Mesodermal cell (in vitro differentiated cells): ENCODE results near the gene SORCS2.
"Not testable (repeated sequence)": the region's sequence is repeated elsewhere in the genome, so short reads cannot be mapped to it uniquely, and the experiment has no call there.

Experiments
- H3K27ac ChIP-seq: 2 replicates; pipeline ENCODE4 v1.7.0; 2013; ENCODE audit warnings: mild to moderate bottlenecking, low read depth, low read length, moderate library complexity; ENCODE audit not compliant: severe bottlenecking
- H3K36me3 ChIP-seq: 2 replicates; pipeline ENCODE4 v1.7.1; 2013; ENCODE audit warnings: mild to moderate bottlenecking, low read length, moderate library complexity; ENCODE audit not compliant: control insufficient read depth, insufficient read depth
- H3K4me1 ChIP-seq: one replicate; pipeline ENCODE4 v1.7.1; 2013; ENCODE audit warnings: mild to moderate bottlenecking, low read length; ENCODE audit not compliant: insufficient read depth, control insufficient read depth, poor library complexity, severe bottlenecking
- H3K4me3 ChIP-seq: 2 replicates; pipeline ENCODE4 v1.7.0; 2013; ENCODE audit warnings: low read length, control low read depth, mild to moderate bottlenecking; ENCODE audit not compliant: insufficient read depth, poor library complexity, severe bottlenecking; ENCODE audit errors: extremely low read depth
- H3K9me3 ChIP-seq: 2 replicates; pipeline ENCODE4 v1.7.1; 2013; ENCODE audit warnings: mild to moderate bottlenecking, low read length, moderate library complexity; ENCODE audit not compliant: control insufficient read depth
- WGBS, 2 experiments: methylation state at CpG; one replicate each; pipeline ENCODE4 v1.1.5; 2013; ENCODE audit warnings: missing lambda C conversion rate in 2 of 2; ENCODE audit not compliant: insufficient coverage in 2 of 2; 5-methylcytosine and 5-hydroxymethylcytosine counted together

The SORCS2 gene

DNA sequence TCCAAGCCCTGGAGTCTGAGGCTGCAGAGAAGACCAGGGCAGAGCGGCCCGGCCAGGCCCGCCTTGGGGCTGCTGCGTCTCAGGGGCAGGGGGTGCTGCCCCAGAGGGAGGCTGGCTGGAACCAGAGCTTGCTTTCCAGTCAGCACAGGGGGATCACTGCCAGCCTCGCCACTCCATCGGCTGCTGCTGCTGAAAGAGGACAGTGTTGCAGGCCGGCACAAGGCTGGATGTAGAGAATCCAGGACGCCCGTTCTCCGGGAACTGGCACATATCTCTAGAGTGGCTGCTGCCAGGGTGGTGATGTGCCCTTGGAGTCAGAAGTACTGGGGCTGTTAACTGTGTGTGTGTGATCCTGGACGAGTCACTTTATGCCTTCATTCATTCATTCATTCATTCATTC is 31.9 kb upstream of the SORCS2 start:
- Histone ChIP-seq H3K36me3 (no peaks in the 10 kb centered on the region), H3K4me1 (peaks cover 9% of the 10 kb centered on the region), H3K27ac (no peak overlapping the region), H3K4me3 (no peak overlapping the region), H3K9me3 (no peaks in the 10 kb centered on the region)
- 93 to 97% methylated on average over 6 to 10 of the region's 11 CpGs for WGBS, 2 experiments

DNA sequence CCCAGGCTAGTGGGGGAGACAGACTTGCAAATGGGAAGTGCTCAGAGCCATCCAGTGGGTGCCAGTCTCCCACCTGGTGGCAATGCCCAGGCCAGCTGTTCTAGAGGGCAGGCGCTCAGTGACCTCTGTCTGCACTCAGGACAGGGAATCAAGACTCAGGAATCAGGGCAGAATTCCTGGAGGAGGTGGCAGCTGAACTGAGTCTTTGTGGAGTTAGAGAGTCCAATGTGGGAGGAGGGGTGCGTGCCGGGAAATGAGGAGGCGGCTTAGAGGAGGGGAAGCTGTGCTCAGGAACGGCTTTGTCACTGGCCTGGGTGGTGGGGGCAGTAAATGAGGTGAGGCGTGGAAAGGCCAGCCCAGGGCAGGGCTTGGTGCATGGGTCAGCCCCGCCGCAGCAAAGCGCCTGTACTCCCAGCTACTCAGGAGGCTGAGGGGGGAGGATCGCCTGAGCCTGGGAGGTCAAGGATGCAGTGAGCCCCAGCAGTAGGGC is 31.3 kb upstream of the SORCS2 start:
- no peaks in the 10 kb centered on the region for H3K9me3 ChIP-seq
- WGBS, 2 experiments = 88 to 92% methylated on average over 9 to 10 of the region's 10 CpGs
- H3K4me3 ChIP-seq = no peak overlapping the region
- H3K36me3 ChIP-seq = no peaks in the 10 kb centered on the region
- no peak overlapping the region for H3K27ac ChIP-seq
- peaks cover 7% of the 10 kb centered on the region for H3K4me1 ChIP-seq

DNA sequence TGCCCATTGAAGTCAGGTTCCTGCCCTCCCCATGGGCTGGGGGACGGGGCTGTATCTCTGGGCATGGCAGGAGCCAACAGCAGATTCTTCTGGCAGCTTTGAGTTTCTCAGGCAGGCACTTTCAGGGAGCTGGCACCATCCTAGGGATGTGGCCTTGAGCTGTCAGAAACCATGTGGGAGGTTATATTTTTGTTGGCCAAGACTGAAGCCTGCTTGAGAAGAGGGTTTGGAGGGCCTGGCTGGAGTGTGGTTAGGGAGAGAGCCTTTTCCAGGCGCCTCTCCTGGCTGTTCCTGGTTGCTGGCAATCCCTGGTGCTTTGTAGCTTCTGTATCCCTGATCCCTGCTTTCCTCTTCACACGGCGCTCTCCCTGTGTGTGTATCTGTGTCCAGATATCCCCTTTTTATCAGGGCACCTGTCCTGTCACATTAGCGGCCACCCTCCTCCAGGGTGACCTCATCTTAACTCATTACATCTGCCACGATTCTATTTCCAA is 30.6 kb upstream of the SORCS2 start:
- Histone ChIP-seq H3K4me3 (no peak overlapping the region), H3K27ac (no peak overlapping the region), H3K9me3 (no peaks in the 10 kb centered on the region), H3K4me1 (no peaks in the 10 kb centered on the region), H3K36me3 (no peaks in the 10 kb centered on the region)
- 96 to 100% methylated on average over 4 to 5 of the region's 6 CpGs for WGBS, 2 experiments

DNA sequence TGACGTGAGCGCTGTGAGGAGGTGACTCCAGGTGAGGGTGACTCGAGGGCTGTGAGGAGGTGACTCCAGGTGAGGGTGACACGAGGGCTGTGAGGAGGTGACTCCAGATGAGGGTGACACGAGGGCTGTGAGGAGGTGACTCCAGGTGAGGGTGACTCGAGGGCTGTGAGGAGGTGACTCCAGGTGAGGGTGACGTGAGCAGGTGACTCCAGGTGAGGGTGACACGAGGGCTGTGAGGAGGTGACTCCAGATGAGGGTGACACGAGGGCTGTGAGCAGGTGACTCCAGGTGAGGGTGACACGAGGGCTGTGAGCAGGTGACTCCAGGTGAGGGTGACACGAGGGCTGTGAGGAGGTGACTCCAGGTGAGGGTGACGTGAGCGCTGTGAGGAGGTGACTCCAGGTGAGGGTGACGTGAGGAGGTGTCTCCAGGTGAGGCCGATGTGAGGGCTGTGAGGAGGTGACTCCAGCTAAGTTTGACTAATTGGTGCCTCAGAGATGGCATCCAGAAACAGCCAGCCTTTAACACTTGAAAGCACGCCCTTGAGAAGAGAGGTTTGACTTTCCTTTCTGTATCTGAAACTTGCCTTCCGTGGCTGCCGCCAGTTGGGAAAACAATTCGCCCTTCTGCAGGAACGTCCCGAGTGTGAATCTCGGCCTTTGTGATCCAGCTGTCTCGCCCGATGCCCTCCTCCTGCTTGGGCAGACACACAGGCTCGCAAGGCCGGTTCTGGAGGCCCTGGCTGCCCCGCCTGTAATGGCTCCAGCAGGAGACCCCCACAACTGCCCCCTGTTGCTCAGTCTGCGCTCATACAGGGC is 27.1 kb upstream of the SORCS2 start:
- H3K27ac ChIP-seq, H3K4me3 ChIP-seq, H3K9me3 ChIP-seq, H3K4me1 ChIP-seq, H3K36me3 ChIP-seq: not testable (repeated sequence)
- WGBS, 2 experiments = 91 to 92% methylated on average over 26 to 28 of the region's 28 CpGs

DNA sequence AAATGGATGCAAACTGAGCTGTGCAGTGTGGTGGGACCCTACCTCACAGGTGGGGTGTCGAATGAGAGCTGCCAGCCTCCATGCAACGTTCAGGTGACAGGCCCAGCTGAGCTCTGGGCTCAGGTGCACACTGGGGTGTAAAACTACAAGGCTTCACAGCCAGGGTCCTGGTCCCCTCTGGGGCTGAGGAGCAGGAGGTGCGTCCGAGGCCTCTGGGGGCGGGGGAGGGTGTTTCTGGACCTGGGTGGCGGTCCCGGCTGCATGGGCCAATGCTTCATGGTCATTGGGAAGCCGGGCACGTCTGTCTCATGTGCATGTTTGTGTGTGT is 26.5 kb upstream of the SORCS2 start:
- Histone ChIP-seq H3K4me1 (no peaks in the 10 kb centered on the region), H3K9me3 (no peaks in the 10 kb centered on the region), H3K27ac (no peak overlapping the region), H3K4me3 (no peak overlapping the region), H3K36me3 (no peaks in the 10 kb centered on the region)
- WGBS, 2 experiments = 88 to 95% methylated on average over 6 to 7 of the region's 9 CpGs

DNA sequence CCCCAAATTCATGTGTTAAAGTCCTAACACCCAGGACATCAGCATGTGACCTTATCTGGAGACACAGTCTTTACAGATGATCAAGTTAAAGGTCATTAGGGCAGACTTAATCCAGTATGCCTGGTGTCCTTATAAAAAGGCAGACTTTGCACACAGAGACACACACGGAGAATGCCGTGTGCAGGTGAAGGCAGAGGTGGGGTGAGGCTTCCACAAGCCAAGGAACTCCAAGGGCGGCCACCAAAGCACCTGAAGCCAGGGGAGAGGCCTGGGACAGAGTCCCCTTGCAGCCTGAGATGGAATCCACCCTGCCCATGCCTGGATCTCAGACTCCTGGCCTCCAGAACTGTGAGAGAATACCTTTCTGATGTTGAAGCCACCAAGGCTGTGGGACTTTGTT is 26.1 kb upstream of the SORCS2 start:
- no peaks in the 10 kb centered on the region for H3K4me1 ChIP-seq
- H3K36me3 ChIP-seq = no peaks in the 10 kb centered on the region
- no peaks in the 10 kb centered on the region for H3K9me3 ChIP-seq
- WGBS, 2 experiments = 83 to 92% methylated on average over 3 of the region's 3 CpGs
- H3K4me3 ChIP-seq = no peak overlapping the region
- H3K27ac ChIP-seq = no peak overlapping the region

DNA sequence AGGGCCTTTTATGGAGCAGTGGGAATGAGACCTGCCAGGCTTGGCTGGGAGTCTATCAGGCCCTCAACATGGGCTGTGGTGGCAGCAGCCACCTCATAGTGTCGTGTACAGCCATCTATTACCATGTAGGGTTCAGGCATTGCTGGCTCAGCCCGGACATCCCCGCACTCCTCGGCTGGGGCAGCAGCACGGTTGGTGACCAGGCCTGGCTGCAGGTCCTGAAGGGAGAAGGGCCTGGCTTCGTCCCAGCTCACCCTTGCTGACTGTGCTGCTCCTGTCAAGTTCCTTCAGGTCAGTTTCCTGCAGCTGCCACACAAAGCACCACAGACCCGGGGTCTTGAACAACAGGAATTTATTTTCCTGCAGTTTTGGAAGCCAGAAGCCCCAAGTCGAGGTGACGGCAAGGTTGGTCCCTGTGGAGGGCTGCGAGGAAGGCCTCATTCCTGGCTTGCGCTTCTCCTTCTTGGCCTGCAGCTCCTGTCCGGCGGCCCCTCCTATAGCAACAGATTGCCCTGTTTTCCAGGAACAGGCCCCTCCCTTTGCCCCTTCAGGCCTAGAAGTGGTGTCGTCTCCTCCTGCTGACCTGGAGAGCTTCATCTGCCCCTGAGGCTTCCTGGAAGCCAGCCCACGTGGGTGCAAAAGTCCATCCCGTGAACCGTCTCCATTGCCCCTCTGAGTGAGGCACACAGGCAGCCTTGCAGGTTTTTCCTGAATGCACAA is 25.2 kb upstream of the SORCS2 start:
- no peak overlapping the region for H3K27ac ChIP-seq
- H3K9me3 ChIP-seq = no peaks in the 10 kb centered on the region
- H3K36me3 ChIP-seq = no peaks in the 10 kb centered on the region
- WGBS, 2 experiments = 86 to 91% methylated on average over 15 of the region's 17 CpGs
- H3K4me1 ChIP-seq = no peaks in the 10 kb centered on the region
- no peak overlapping the region for H3K4me3 ChIP-seq

DNA sequence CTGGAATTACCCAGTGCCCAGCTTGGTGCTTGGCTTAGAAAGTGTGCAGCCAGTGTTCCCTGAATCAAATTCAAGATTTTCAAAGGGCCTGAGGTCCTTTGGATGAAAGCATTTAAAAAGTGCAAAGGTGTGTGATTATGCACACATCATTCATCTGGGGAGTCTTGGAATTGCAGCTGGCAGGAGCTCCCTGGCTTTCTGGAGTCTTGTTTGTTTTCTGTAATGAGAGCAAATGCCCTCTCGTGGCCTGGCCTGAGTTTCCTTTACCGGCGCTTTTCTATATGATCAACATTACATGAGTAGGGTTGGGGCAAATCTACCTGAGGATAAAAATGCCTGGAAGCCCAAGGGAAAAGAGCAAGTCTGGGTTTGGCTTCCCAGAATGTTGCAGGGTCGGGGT is 24.6 kb upstream of the SORCS2 start:
- Histone ChIP-seq H3K27ac (no peak overlapping the region), H3K9me3 (no peaks in the 10 kb centered on the region), H3K36me3 (no peaks in the 10 kb centered on the region), H3K4me3 (no peak overlapping the region), H3K4me1 (no peaks in the 10 kb centered on the region)
- 76 to 100% methylated on average over 1 to 4 of the region's 4 CpGs for WGBS, 2 experiments

DNA sequence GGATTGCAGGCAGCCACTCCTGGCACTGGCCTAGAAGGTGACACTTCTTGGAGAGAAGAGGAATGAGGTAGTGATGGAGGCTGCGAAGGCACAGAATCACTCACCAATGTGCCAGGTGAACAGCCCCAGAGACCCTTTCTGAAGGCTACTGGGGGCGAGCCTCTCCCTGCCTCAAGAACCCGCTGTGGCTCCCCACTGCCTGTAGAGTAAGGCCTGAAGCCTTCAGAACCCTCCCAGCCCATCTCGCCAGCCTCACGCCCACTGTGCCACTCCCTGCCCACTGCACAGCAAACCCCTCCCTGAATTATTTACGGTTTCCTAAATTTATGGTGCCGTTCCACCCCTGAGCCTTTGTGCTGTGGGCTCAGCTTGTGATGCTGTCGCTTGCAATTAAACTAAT is 24.2 kb upstream of the SORCS2 start:
- Histone ChIP-seq H3K27ac (no peak overlapping the region), H3K9me3 (no peaks in the 10 kb centered on the region), H3K36me3 (no peaks in the 10 kb centered on the region), H3K4me3 (no peak overlapping the region), H3K4me1 (no peaks in the 10 kb centered on the region)
- WGBS, 2 experiments = 77 to 93% methylated on average over 4 to 6 of the region's 8 CpGs

DNA sequence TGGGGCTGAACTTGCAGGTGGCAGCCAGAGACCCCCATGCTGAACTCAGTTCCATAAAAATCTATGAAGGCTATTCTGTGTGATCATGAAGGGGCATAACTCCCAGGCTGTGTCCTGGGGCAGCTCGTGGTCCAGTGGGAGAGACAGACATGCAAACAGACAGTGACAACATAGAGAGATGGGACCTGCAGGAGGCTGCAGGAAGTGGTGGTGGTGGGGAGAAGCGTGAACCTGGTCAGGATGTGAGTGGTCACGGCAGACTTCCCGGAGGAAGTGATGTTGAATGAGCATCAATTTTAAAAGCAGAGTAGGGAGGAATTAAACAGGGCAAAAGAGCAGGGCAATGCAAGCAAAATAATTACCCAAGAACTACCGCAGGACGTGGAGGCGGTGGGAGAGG is 23.2 kb upstream of the SORCS2 start:
- Histone ChIP-seq H3K27ac (no peak overlapping the region), H3K4me3 (no peak overlapping the region), H3K4me1 (no peaks in the 10 kb centered on the region), H3K9me3 (no peaks in the 10 kb centered on the region), H3K36me3 (no peaks in the 10 kb centered on the region)
- WGBS, 2 experiments = 92 to 97% methylated on average over 7 of the region's 7 CpGs

DNA sequence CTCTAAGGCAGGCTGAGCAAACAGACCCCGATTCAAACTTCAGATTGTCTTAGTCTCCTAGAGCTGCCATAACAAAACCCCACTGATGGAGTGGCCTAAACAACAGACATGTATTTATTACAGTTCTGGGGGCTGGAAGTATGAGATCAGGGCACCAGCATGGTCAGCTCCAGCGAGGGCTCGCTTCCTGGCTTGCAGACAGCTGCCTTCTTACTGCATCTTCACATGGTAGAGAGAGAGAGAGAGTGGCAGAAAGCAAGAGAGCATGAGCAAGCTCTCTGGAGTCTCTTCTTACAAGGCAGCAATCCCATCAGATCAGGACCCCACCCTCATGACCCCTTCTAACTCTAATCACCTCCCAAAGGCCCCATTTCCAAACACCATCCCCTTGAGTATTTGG is 22.3 kb upstream of the SORCS2 start:
- H3K9me3 ChIP-seq = no peaks in the 10 kb centered on the region
- H3K4me1 ChIP-seq = no peaks in the 10 kb centered on the region
- WGBS, 2 experiments = 90 to 100% methylated on average over 2 of the region's 3 CpGs
- no peak overlapping the region for H3K27ac ChIP-seq
- no peaks in the 10 kb centered on the region for H3K36me3 ChIP-seq
- no peak overlapping the region for H3K4me3 ChIP-seq
